ENCODE measurements around the gene FAM174B.

The FAM174B gene

DNA sequence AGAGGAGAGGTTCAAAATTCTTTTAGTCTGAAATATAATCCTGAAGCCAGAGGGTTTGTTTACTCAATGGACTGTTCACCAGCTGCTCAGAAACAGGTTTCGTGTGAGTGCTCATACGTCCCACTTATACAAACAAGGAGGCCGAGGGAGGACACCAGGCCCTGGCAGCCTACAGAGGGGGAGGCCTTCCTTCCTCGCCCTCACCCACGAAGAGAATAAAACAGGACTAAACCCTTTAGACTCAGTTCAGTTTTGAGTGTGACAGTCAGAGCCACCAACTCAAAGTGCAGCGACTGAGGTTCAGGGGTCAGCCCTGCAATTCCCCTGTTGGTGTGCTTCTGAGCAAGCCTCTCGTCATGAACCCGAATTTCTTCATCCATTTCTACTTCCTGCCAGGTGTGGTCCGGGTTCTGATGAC, 17.3 kb downstream of the FAM174B start:
- Mint-ChIP-seq H3K4me1 (peaks cover 2% of the 10 kb centered on the region), H3K27ac (no peak overlapping the region), H3K9me3 (peaks cover 9% of the 10 kb centered on the region), H3K27me3 (peaks cover 12% of the 10 kb centered on the region), H3K4me3 (no peak overlapping the region), H3K36me3 (ENCODE audit: low read depth) (peaks cover 4% of the 10 kb centered on the region)
- DNase-seq (no peak), ATAC-seq (no peak)

GRCh38 chr15:92637626-92638025, 17.9 kb downstream of the FAM174B start:
- peaks cover 12% of the 10 kb centered on the region for H3K27me3 Mint-ChIP-seq
- H3K36me3 Mint-ChIP-seq (ENCODE audit: low read depth) = peaks cover 4% of the 10 kb centered on the region
- DNase-seq (no peak), ATAC-seq (no peak)
- H3K4me1 Mint-ChIP-seq = peaks cover 2% of the 10 kb centered on the region
- H3K4me3 Mint-ChIP-seq = no peak overlapping the region
- peaks cover 9% of the 10 kb centered on the region for H3K9me3 Mint-ChIP-seq
- no peak overlapping the region for H3K27ac Mint-ChIP-seq

- Mint-ChIP-seq H3K27me3 (peaks cover 12% of the 10 kb centered on the region), H3K9me3 (peaks cover 9% of the 10 kb centered on the region), H3K4me1 (peaks cover 2% of the 10 kb centered on the region), H3K27ac (no peak overlapping the region), H3K4me3 (no peak overlapping the region), H3K36me3 (ENCODE audit: low read depth) (peaks cover 4% of the 10 kb centered on the region)
- ATAC-seq (no peak), DNase-seq (no peak)
These were observed 18.6 kb downstream of the FAM174B start for GRCh38 chr15:92636908-92637481.

DNA sequence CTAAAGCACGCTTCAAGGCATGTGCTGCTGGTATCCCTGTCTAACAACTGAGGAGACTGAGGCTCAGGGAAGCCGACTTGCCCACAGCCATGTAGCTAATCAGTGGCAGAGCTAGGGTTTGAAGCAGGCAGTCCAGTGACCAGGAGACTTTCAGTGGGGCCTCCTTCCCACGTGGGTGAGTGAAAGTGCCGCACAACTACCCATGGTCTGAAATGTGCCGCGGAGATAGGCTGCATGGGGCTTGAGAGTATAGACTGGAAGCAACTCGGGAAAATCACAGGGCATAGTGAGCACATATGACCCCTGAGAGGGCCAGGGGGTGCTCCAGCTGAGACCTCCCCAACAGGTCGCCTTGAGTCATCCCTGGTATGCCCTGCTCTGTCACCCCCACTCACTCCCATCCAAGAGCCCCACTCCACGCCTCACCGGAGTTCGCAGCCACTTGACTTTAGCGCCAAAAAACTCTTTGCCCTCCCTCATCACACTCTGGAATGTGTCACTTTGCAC, 19.1 kb downstream of the FAM174B start:
- no peak overlapping the region for H3K4me3 Mint-ChIP-seq
- DNase-seq = no peak
- ATAC-seq = no peak
- peaks cover 9% of the 10 kb centered on the region for H3K9me3 Mint-ChIP-seq
- H3K27ac Mint-ChIP-seq = no peak overlapping the region
- peaks cover 2% of the 10 kb centered on the region for H3K4me1 Mint-ChIP-seq
- peaks cover 12% of the 10 kb centered on the region for H3K27me3 Mint-ChIP-seq
- peaks cover 4% of the 10 kb centered on the region for H3K36me3 Mint-ChIP-seq (ENCODE audit: low read depth)

DNA sequence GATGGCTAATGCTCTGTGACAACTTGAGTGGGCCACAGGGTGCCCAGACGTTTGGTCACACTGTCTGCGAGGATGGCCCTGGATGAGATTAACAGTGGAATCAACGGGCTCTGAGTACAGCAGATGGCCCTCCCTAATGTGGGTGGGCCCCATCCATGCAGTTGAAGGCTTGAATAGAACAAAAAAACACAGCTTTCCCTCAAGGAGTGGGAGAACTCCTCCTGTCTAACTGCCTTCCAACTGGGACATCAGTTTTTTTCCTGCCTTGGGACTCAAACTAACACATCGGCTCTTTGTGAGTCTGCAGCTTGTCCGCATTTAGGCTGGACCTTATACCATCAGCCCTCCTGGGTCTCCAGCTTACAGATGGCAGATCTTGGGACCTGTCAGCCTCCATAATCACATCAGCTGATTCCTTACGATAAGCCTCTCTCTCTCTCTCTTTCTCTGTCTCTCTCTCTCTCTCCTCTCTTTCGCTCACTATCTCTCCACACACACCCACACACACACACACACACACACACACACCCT, 20.8 kb downstream of the FAM174B start:
- Mint-ChIP-seq H3K27me3 (peaks cover 10% of the 10 kb centered on the region), H3K27ac (no peak overlapping the region), H3K9me3 (peaks cover under 1% of the 10 kb centered on the region), H3K36me3 (ENCODE audit: low read depth) (peaks cover under 1% of the 10 kb centered on the region), H3K4me1 (peaks cover 7% of the 10 kb centered on the region), H3K4me3 (no peak overlapping the region)
- ATAC-seq = no peak
- DNase-seq = no peak

DNA sequence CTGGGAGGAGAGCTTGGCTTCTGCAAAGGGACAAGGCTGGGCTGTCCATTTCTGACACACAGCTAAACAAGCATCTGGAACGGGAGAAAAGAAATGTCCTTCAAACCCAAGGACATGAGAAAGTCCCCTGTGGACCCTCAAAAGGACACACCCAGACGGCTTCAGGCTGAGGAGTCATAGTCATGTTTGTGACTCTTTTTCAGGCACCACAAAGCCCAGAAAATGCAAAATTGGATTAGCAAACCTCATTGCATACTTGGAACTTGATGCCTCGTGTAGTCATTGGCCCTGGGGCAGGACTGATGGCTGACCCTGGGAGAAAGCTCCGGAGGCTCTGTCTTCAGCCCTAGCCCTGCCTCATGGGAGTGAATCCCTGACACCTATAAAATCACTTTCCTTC, 21.5 kb downstream of the FAM174B start:
- Mint-ChIP-seq H3K36me3 (ENCODE audit: low read depth) (no peaks in the 10 kb centered on the region), H3K4me3 (no peak overlapping the region), H3K9me3 (no peaks in the 10 kb centered on the region), H3K27ac (no peak overlapping the region), H3K27me3 (peaks cover 10% of the 10 kb centered on the region), H3K4me1 (peaks cover 10% of the 10 kb centered on the region)
- no peak for ATAC-seq
- no peak for DNase-seq

DNA sequence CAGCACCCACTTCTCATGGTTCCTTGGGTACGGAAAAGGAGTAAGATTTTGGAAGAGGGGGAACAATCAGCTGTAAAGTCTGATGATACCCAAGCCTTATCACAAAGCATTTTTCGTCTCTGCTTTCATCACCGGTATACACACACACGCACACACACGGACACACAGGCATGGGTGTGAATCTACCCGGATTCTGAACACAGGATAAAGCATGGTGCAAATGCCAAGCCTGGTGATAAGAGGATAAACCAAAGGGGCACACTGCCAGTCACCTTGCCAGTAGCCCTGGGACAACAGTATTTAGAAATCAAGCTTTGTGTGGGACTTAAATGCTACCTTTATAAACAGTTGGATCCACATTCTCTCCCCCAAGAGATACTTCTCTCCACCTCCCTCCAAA, 22.2 kb downstream of the FAM174B start:
- Mint-ChIP-seq H3K4me1 (peaks cover 10% of the 10 kb centered on the region), H3K36me3 (ENCODE audit: low read depth) (no peaks in the 10 kb centered on the region), H3K27ac (no peak overlapping the region), H3K9me3 (no peaks in the 10 kb centered on the region), H3K27me3 (peaks cover 10% of the 10 kb centered on the region), H3K4me3 (no peak overlapping the region)
- DNase-seq (no peak), ATAC-seq (no peak)

- peaks cover 10% of the 10 kb centered on the region for H3K27me3 Mint-ChIP-seq
- no peaks in the 10 kb centered on the region for H3K36me3 Mint-ChIP-seq (ENCODE audit: low read depth)
- peaks cover 10% of the 10 kb centered on the region for H3K4me1 Mint-ChIP-seq
- no peak overlapping the region for H3K27ac Mint-ChIP-seq
- H3K4me3 Mint-ChIP-seq = no peak overlapping the region
- no peak for DNase-seq
- H3K9me3 Mint-ChIP-seq = no peaks in the 10 kb centered on the region
- ATAC-seq = no peak
These were observed 22.6 kb downstream of the FAM174B start for GRCh38 chr15:92633001-92633400.

DNA sequence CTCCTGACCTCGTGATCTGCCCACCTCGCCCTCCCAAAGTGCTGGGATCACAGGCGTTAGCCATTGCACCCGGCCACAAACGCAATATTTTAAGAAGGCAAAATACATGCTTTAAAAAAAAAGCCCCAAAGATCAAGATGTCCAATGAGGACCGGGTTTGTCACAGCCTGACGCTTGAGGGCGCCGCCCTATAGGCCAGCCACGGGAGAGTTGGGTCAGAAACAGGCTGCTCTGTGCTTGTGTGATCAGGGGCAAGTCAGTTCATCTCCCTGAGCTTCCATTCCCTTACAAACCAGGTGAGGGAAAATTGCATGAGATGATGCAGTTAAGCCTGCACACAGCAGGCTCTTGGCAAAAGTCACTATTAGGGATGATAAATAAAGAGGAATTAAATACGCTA, 23.9 kb downstream of the FAM174B start:
- H3K27me3 Mint-ChIP-seq = peaks cover 10% of the 10 kb centered on the region
- peaks cover 8% of the 10 kb centered on the region for H3K4me1 Mint-ChIP-seq
- H3K4me3 Mint-ChIP-seq = no peak overlapping the region
- DNase-seq (no peak), ATAC-seq (no peak)
- H3K36me3 Mint-ChIP-seq (ENCODE audit: low read depth) = no peaks in the 10 kb centered on the region
- H3K9me3 Mint-ChIP-seq = no peaks in the 10 kb centered on the region
- H3K27ac Mint-ChIP-seq = no peak overlapping the region

DNA sequence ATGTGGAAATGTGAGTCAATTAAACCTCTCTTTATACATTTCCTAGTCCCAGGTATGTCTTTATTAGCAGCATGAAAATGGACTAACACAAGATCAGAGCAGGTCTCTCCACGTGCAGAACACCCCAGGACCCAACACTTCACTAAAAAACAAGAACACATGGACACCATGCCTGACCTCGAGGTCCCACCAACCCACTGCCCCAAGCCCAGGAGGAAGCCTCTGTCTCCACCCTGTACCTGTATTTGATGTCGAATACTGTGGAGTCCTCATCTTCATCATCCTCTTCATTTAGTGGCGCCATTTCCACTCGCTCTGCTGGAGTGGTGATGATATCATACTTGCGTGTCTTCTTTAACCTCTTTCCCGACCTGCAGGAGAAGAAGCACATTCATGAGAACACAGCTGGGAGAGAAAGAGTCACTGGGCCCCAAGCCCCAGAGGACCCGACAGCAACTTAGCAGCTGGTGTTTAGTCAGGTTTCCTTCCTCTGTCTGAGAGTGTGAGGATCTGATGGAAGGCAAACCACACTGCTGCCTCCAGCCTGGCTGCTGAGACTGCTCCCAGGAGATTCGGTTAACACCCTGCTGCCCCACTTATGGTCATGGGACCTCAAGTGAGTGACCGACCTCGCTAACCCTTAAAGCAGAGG, 25.5 kb downstream of the FAM174B start:
- H3K36me3 Mint-ChIP-seq (ENCODE audit: low read depth) = no peaks in the 10 kb centered on the region
- H3K27me3 Mint-ChIP-seq = peaks cover 6% of the 10 kb centered on the region
- ATAC-seq (no peak), DNase-seq (no peak)
- no peak overlapping the region for H3K27ac Mint-ChIP-seq
- no peaks in the 10 kb centered on the region for H3K9me3 Mint-ChIP-seq
- peaks cover 18% of the 10 kb centered on the region for H3K4me1 Mint-ChIP-seq
- no peak overlapping the region for H3K4me3 Mint-ChIP-seq

DNA sequence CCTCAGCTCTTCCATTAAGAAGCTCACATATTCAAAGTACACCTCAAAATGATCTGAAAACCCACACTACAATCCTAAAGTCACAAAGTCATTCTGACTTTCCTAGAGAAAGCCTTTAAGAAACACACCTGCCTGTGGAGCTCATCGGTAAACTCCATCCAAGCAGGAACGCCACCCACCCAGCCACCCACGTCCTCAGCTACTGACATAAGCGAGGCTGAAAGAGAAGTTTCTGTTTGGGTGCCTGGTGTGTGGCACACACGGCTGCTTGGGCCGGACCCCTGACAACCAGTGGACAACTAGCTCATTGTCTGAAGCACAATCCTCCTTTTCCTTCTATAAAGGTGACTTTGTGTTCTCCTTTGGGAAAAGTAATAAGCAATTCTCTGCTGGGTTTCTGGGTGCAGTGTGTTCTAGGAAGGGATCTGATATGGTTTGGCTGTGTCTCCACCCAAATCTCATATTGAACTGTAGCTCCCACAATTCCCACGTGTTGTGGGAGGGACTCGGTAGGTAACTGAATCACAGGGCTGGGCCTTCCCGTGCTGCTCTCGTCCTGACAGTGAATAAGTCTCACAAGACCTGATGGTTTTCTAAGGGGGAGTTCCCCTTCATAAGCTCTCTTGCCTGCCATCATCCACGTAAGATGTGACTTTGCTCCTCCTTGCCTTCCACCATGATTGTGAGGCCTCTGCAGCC, 26.1 kb downstream of the FAM174B start:
- Mint-ChIP-seq H3K27me3 (peaks cover 4% of the 10 kb centered on the region), H3K4me1 (peaks cover 24% of the 10 kb centered on the region), H3K27ac (no peak overlapping the region), H3K4me3 (no peak overlapping the region), H3K36me3 (ENCODE audit: low read depth) (no peaks in the 10 kb centered on the region), H3K9me3 (no peaks in the 10 kb centered on the region)
- ATAC-seq (peak; percentile 37), DNase-seq (peak; percentile 14)

- Mint-ChIP-seq H3K4me3 (no peak overlapping the region), H3K36me3 (ENCODE audit: low read depth) (no peaks in the 10 kb centered on the region), H3K4me1 (peaks cover 28% of the 10 kb centered on the region), H3K9me3 (no peaks in the 10 kb centered on the region), H3K27me3 (peaks cover 4% of the 10 kb centered on the region), H3K27ac (no peak overlapping the region)
- ATAC-seq = no peak
- no peak for DNase-seq
These were observed 28.6 kb downstream of the FAM174B start for GRCh38 chr15:92627014-92627413.

DNA sequence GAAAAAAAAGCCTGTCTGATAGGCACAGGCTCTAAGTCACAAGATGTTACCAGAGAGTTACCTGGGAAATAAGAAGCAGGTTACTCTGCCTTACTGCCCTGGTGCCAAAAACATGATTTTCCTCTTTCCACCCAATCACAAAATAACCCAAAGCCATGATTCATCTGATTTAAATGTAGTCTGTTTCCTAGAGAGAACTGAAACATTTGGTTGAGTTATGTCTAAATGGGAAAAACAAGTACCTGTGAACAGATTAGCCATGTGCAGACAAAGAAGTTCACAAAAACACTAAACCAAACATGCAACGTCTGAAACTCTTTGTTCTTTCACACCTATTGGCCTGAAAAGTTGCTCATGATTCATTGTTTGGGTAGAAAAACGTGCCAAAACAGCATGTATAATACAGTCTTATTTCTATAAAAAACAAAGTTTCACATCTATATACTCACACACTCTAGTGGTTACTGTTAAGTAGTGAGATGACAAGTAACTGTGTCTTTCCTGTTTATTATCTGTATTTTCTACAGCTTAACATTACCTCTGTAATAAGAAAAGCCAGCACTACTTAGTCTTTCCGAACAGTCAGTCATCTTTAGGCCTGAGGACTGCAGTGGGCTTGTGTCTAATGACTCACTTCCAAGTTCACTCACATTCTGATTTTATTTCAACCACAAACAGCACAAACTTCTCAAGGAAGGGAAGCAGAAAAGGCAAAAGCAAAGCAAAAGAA, 30.2 kb downstream of the FAM174B start:
- no peak overlapping the region for H3K4me3 Mint-ChIP-seq
- H3K36me3 Mint-ChIP-seq (ENCODE audit: low read depth) = no peaks in the 10 kb centered on the region
- DNase-seq (no peak), ATAC-seq (peak; percentile 93)
- H3K27ac Mint-ChIP-seq = peak overlapping the region; percentile 90
- peaks cover 4% of the 10 kb centered on the region for H3K27me3 Mint-ChIP-seq
- peaks cover 28% of the 10 kb centered on the region for H3K4me1 Mint-ChIP-seq
- no peaks in the 10 kb centered on the region for H3K9me3 Mint-ChIP-seq

GRCh38 chr15:92624401-92624991, 31.1 kb downstream of the FAM174B start:
- no peaks in the 10 kb centered on the region for H3K9me3 Mint-ChIP-seq
- H3K4me1 Mint-ChIP-seq = peaks cover 21% of the 10 kb centered on the region
- no peak overlapping the region for H3K4me3 Mint-ChIP-seq
- no peak for ATAC-seq
- no peak overlapping the region for H3K27ac Mint-ChIP-seq
- peaks cover 4% of the 10 kb centered on the region for H3K27me3 Mint-ChIP-seq
- H3K36me3 Mint-ChIP-seq (ENCODE audit: low read depth) = no peaks in the 10 kb centered on the region
- no peak for DNase-seq
